Cardiac septum (tissue), 1 donor: ENCODE measurements around the gene RINL. TPM values are rescaled to one million over a fixed set of nuclear protein-coding genes. Genes with fewer than 3 reads are reported as not detected.
A peak's percentile ranks its signal among the peaks of the same experiment; 100 is the strongest.
"Not testable (repeated sequence)": the region's sequence is repeated elsewhere in the genome, so short reads cannot be mapped to it uniquely, and the experiment has no call there.

Experiments used
- DNase-seq: peaks from one replicate; pipeline ENCODE4 v3.0.0-alpha.2; 2020; ENCODE audit warnings: low spot score
- intact Hi-C: fragments of 100-400 bp; cut with DNase I; formaldehyde crosslinking; loops from one replicate; pipeline ENCODE4 v1.14.0; 2022
- total RNA-seq: library from RNA; stranded (reverse); fragmentation: NEBNext Ultra II Directional; extraction: Animal tissue kit (Norgen Biotek cat#: 25700); gene quantifications from one replicate; pipeline ENCODE4 v1.2.1, GENCODE V29; 2021
- donor health status: DM: no; HTN: no; CAD: no.

RINL gene
- total RNA-seq, 1 donor from 2014 or later = 2.0 TPM

- intact Hi-C loops = no loop called here
Measured at GRCh38 chr19:38907670-38908069, 29.6 kb upstream of the RINL start.

GRCh38 chr19:38907227-38907626, 29.2 kb upstream of the RINL start:
- intact Hi-C loops = no loop called here
- no peak for DNase-seq

More at GRCh38 chr19:38907670-38908069, 29.6 kb upstream of the RINL start:
- DNase-seq = no peak

GRCh38 chr19:38905620-38906019, 27.5 kb upstream of the RINL start:
- intact Hi-C loops = no loop called here
- no peak for DNase-seq

GRCh38 chr19:38904581-38905539, 26.8 kb upstream of the RINL start:
- DNase-seq = no peak

GRCh38 chr19:38901683-38902082, 23.6 kb upstream of the RINL start:
- intact Hi-C loops = no loop called here
- no peak for DNase-seq

More at GRCh38 chr19:38904581-38905539, 26.8 kb upstream of the RINL start:
- intact Hi-C loops = no loop called here

GRCh38 chr19:38900743-38901190, 22.7 kb upstream of the RINL start:
- no peak for DNase-seq
- intact Hi-C loops = no loop called here

GRCh38 chr19:38900202-38900629, 22.1 kb upstream of the RINL start:
- intact Hi-C loops = no loop called here
- DNase-seq = no peak

GRCh38 chr19:38899447-38900201, 21.5 kb upstream of the RINL start, which contains the start of the genes NFKBIB and SIRT2:
NFKBIB (plus strand) TSS chr19:38899969; CDS start chr19:38900033, 64 bp downstream.
SIRT2 (minus strand) TSS chr19:38899618; CDS start chr19:38899521, 97 bp downstream.
- intact Hi-C loops = loop anchor here (2.0 to 5.0 kb wide), 2 partner anchors 31 to 47 kb away; partner anchors contain the start of genes MRPS12 and SARS2
- DNase-seq = peak; percentile 100

GRCh38 chr19:38898788-38899446, 20.8 kb upstream of the RINL start:
- no peak for DNase-seq
- intact Hi-C loops = loop anchor here (2.0 to 5.0 kb wide), 2 partner anchors 32 to 47 kb away; partner anchors contain the start of genes MRPS12 and SARS2

GRCh38 chr19:38894968-38895367, 16.9 kb upstream of the RINL start:
- no peak for DNase-seq
- intact Hi-C loops = loop anchor here (5.0 kb wide), 1 partner anchor 43 kb away; no protein-coding TSS in a partner anchor

- DNase-seq = no peak
- intact Hi-C loops = no loop called here
Measured at GRCh38 chr19:38893341-38893771, 15.3 kb upstream of the RINL start.

- DNase-seq = no peak
- intact Hi-C loops = no loop called here
Measured at GRCh38 chr19:38892841-38893240, 14.8 kb upstream of the RINL start.

GRCh38 chr19:38891771-38892170, 13.7 kb upstream of the RINL start:
- DNase-seq = no peak
- intact Hi-C loops = no loop called here

GRCh38 chr19:38890686-38891085, 12.6 kb upstream of the RINL start:
- intact Hi-C loops = no loop called here
- no peak for DNase-seq

GRCh38 chr19:38889803-38890202, 11.7 kb upstream of the RINL start:
- no peak for DNase-seq
- intact Hi-C loops = no loop called here

GRCh38 chr19:38888876-38889275, 10.8 kb upstream of the RINL start:
- intact Hi-C loops = no loop called here
- DNase-seq = no peak

- intact Hi-C loops, DNase-seq: not testable (repeated sequence)
Measured at GRCh38 chr19:38884691-38885090, 6.6 kb upstream of the RINL start.

- no peak for DNase-seq
- intact Hi-C loops = no loop called here
Measured at GRCh38 chr19:38883286-38883685, 5.2 kb upstream of the RINL start.

- no peak for DNase-seq
- intact Hi-C loops = no loop called here
Measured at GRCh38 chr19:38880882-38881609, 3.0 kb upstream of the RINL start.
